Kidney (tissue), 14 donors: ENCODE results near the gene NEDD4. TPM values are rescaled to one million over a fixed set of nuclear protein-coding genes. Genes with fewer than 3 reads are reported as not detected.

Source experiments
- DNase-seq, 5 donors: peaks; one replicate each; pipeline ENCODE4 v3.0.0-alpha.2; 2013 to 2020
- FAIRE-seq: peaks from 2 replicates; lab custom pipeline; 2012; peaks lifted over from hg19 to GRCh38; lab: Jason Lieb, UNC
- H3K27ac ChIP-seq, 2 donors: one replicate each; pipeline ENCODE4 v1.7.0; 2013; ENCODE audit warnings: low read depth in 2 of 2, low read length in 2 of 2, inconsistent platforms in 1 of 2
- H3K27me3 ChIP-seq: one replicate; pipeline ENCODE4 v1.7.1; 2013; ENCODE audit warnings: low read length, inconsistent platforms; ENCODE audit not compliant: control insufficient read depth, insufficient read depth
- H3K36me3 ChIP-seq, 3 donors: one replicate each; pipeline versions ENCODE4 v1.7.0 to v1.7.1; 2013; ENCODE audit warnings: low read length in 3 of 3, control low read depth in 1 of 3, inconsistent platforms in 1 of 3; ENCODE audit not compliant: insufficient read depth in 3 of 3, control insufficient read depth in 2 of 3
- H3K4me1 ChIP-seq, 3 donors: one replicate each; pipeline versions ENCODE4 v1.7.0 to v1.7.1; 2013; ENCODE audit warnings: low read length in 3 of 3, inconsistent platforms in 1 of 3, low read depth in 1 of 3; ENCODE audit not compliant: control insufficient read depth in 2 of 3, insufficient read depth in 2 of 3
- H3K4me3 ChIP-seq, 3 donors: one replicate each; pipeline versions ENCODE4 v1.7.0 to v1.8.1; 2013; ENCODE audit warnings: low read length in 3 of 3, control low read depth in 1 of 3, inconsistent platforms in 1 of 3
- H3K9ac ChIP-seq, 3 donors: one replicate each; pipeline versions ENCODE4 v1.7.0 to v1.7.1; 2013; ENCODE audit warnings: low read length in 3 of 3, control low read depth in 1 of 3, inconsistent platforms in 1 of 3
- H3K9me3 ChIP-seq, 3 donors: one replicate each; pipeline versions ENCODE4 v1.7.0 to v1.7.1; 2013; ENCODE audit warnings: low read length in 3 of 3, control low read depth in 1 of 3, inconsistent platforms in 1 of 3; ENCODE audit not compliant: control insufficient read depth in 2 of 3, insufficient read depth in 1 of 3
- intact Hi-C: fragments of 100-400 bp; cut with DNase I; formaldehyde crosslinking; loops from one replicate; pipeline ENCODE4 v1.11.1; 2022
- polyA plus RNA-seq: library from polyadenylated mRNA; stranded (reverse); fragments of 350-450 nt; fragmentation: Illumina TruSeq; extraction: RNeasy Lipid Tissue Mini Kit (QIAGEN cat#74804); gene quantifications from one replicate; pipeline ENCODE4 v1.2.3, GENCODE V29; 2014; ENCODE audit warnings: low read depth, low replicate concordance; ENCODE audit not compliant: insufficient read depth
- total RNA-seq: library from RNA; stranded (reverse); fragmentation: NEBNext Ultra II Directional; extraction: Animal tissue kit (Norgen Biotek cat#: 25700); gene quantifications from one replicate; pipeline ENCODE4 v1.2.1, GENCODE V29; 2021
- TF ChIP-seq, protein P1 (sequence below): IDR thresholded peaks from 3 replicates; pipeline ENCODE4 v1.5.1; 2012; ENCODE audit warnings: mild to moderate bottlenecking, moderate library complexity, borderline replicate concordance; ENCODE audit not compliant: insufficient read depth; ENCODE audit errors: extremely low read depth
- donor health status: control.
- donor health status: control.
- donor health status: control.
- donor health status: control.
- donor health status: control.
- donor health status: DM: yes; HTN: yes; CAD: no.
- donor health status: Normal renal cell carcinoma (clear cell type).

Gene NEDD4
- total and polyA plus RNA-seq, 2 donors from 2014 or later, result 3.3 to 22.3 TPM

- DNase-seq (no peak), FAIRE-seq (no peak)
- H3K27me3 ChIP-seq, result no peaks in the 10 kb centered on the region
- no peak overlapping the region for H3K9ac ChIP-seq
- intact Hi-C loops, result no loop called here
- H3K4me1 ChIP-seq, result no peaks in the 10 kb centered on the region
- no peaks in the 10 kb centered on the region for H3K36me3 ChIP-seq
- H3K27ac ChIP-seq, result no peak overlapping the region
- H3K4me3 ChIP-seq, result no peak overlapping the region
- TF ChIP-seq, protein P1, sequence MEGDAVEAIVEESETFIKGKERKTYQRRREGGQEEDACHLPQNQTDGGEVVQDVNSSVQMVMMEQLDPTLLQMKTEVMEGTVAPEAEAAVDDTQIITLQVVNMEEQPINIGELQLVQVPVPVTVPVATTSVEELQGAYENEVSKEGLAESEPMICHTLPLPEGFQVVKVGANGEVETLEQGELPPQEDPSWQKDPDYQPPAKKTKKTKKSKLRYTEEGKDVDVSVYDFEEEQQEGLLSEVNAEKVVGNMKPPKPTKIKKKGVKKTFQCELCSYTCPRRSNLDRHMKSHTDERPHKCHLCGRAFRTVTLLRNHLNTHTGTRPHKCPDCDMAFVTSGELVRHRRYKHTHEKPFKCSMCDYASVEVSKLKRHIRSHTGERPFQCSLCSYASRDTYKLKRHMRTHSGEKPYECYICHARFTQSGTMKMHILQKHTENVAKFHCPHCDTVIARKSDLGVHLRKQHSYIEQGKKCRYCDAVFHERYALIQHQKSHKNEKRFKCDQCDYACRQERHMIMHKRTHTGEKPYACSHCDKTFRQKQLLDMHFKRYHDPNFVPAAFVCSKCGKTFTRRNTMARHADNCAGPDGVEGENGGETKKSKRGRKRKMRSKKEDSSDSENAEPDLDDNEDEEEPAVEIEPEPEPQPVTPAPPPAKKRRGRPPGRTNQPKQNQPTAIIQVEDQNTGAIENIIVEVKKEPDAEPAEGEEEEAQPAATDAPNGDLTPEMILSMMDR, result no peak
- no peaks in the 10 kb centered on the region for H3K9me3 ChIP-seq
These were observed 5.1 kb upstream of the NEDD4 start for GRCh38 chr15:55998478-55998877.

DNA sequence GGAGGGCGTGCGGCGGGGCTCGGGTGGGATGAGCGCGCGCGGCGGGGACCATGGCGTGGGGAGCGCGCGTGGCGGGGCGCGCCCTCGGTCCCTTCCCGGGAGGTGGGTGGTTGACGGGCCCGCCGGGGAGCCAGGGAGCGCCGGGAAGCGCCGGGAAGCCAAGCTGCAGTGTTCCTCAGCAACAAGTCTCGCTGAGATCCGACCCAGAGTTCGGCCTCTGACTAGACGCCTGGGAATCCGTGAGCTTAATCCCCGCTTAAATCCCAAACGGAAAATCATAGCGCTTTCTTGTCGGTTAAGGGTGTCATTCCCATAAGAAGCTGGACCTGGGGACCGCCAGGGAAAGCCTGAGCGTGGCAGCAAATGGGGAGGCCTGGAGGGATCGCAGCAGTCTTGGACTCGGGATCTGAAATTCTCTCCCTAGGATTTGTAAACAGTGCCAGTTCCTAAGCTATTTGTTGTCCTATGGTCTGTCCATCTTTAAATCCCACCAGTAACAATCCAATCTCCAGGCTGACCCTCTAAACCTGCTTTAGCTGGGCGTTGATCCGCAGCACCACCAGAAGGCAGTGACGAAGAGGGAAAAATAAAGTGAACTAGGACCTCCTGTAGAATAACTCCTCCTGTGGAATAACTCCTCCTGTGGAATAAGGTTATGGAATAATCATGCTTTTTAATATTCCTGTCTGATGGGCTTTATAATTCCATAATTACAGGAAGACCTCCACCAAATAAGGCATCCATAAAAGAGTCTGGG, 570 bp upstream of the NEDD4 start:
- peak overlapping the region; percentile 76 to 80 (median 80) for H3K4me3 ChIP-seq
- H3K36me3 ChIP-seq, result no peaks in the 10 kb centered on the region
- intact Hi-C loops, result no loop called here
- H3K27ac ChIP-seq, result peak overlapping the region; percentile 75 to 92
- no peaks in the 10 kb centered on the region for H3K9me3 ChIP-seq
- H3K27me3 ChIP-seq, result no peaks in the 10 kb centered on the region
- H3K4me1 ChIP-seq, result peaks cover 0 to 10% (median 0%) of the 10 kb centered on the region in 3 donors
- TF ChIP-seq, protein P1, result peak; percentile 6
- H3K9ac ChIP-seq, result peak overlapping the region; percentile 27 to 75 (median 74)
- FAIRE-seq (no peak), DNase-seq (peak in 2 of 5 donors; percentile 63 to 73)

DNA sequence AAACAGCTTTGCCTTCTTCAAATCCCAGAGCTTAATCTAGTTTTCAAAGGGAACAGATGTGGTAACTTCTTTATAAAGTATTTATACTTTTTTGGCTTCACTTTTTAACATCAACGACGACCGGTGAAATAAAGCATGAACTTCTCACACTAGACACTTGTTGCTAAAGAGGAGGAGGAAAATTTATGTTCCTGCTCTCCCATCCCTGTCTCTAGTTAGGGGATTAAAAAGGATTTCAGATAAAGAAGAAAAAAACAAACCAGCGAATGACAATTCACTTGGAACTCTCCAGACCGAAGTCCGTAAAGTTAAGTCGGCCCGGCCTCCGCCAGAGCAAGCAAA, 672 bp downstream of the NEDD4 start:
- peak overlapping the region; percentile 72 to 77 (median 72) for H3K4me3 ChIP-seq
- intact Hi-C loops, result no loop called here
- H3K9me3 ChIP-seq, result no peaks in the 10 kb centered on the region
- TF ChIP-seq, protein P1, result no peak
- no peak for FAIRE-seq
- peak overlapping the region; percentile 78 to 92 for H3K27ac ChIP-seq
- DNase-seq, result no peak
- H3K9ac ChIP-seq, result peak overlapping the region; percentile 22 to 73 (median 30)
- H3K36me3 ChIP-seq, result no peaks in the 10 kb centered on the region
- peaks cover 0 to 10% (median 0%) of the 10 kb centered on the region in 3 donors for H3K4me1 ChIP-seq
- H3K27me3 ChIP-seq, result no peaks in the 10 kb centered on the region
